Activated B cell treated with CpG ODN at 0.5 μM for 24 hours (primary cell): ENCODE results near the gene COPA. TPM values are rescaled to one million over a fixed set of nuclear protein-coding genes. Genes with fewer than 3 reads are reported as not detected.

Experiments used
- ATAC-seq: fragments of 200-7000 bp; cut with Tn5 transposase; one replicate; pipeline ENCODE4 v1.10.0; 2021; ENCODE audit warnings: low read depth, mild to moderate bottlenecking, moderate library complexity
- CTCF ChIA-PET: fragments of 350-600 bp; sonication (Branson Sonifier 250); formaldehyde crosslinking; loops from one replicate; lab custom pipeline; 2021; ENCODE audit warnings: antibody characterized with exemption; lab: Charles Lee
- POLR2A ChIA-PET: fragments of 350-600 bp; sonication (Branson Sonifier 250); formaldehyde crosslinking; loops from one replicate; lab custom pipeline; 2021; ENCODE audit warnings: antibody characterized with exemption; lab: Charles Lee
- DNase-seq: peaks from one replicate; pipeline ENCODE4 v3.0.0; 2022
- H3K27ac Mint-ChIP-seq: one replicate; pipeline ENCODE4 v1.8.0; 2020; ENCODE audit warnings: mixed read lengths
- H3K27me3 Mint-ChIP-seq: one replicate; pipeline ENCODE4 v1.8.0; 2021; ENCODE audit warnings: mixed read lengths
- H3K36me3 Mint-ChIP-seq: one replicate; pipeline ENCODE4 v1.8.0; 2021; ENCODE audit warnings: low read depth, mixed read lengths
- H3K4me1 Mint-ChIP-seq: one replicate; pipeline ENCODE4 v1.8.0; 2021; ENCODE audit warnings: mixed read lengths
- H3K4me3 Mint-ChIP-seq: one replicate; pipeline ENCODE4 v1.8.0; 2020; ENCODE audit warnings: mild to moderate bottlenecking, mixed read lengths
- H3K9me3 Mint-ChIP-seq: one replicate; pipeline ENCODE4 v1.8.0; 2020; ENCODE audit warnings: mixed read lengths
- CTCF ChIP-seq: fragments of 200-600 bp; IDR thresholded peaks from one replicate; pipeline ENCODE4 v1.8.0; 2022; ENCODE audit warnings: antibody characterized with exemption, mild to moderate bottlenecking
- intact Hi-C: fragments of 100-400 bp; cut with micrococcal nuclease; formaldehyde crosslinking; loops from one replicate; pipeline ENCODE4 v1.15.1; 2024
- total RNA-seq: library from RNA; stranded (reverse); gene quantifications from 2 replicates; pipeline ENCODE4 v1.2.3, GENCODE V29; 2022

Gene COPA
- total RNA-seq, 1 donor from 2014 or later: 174 TPM

- TF ChIP-seq CTCF: no peak
- Mint-ChIP-seq H3K9me3 (no peaks in the 10 kb centered on the region), H3K27ac (no peak overlapping the region), H3K27me3 (no peaks in the 10 kb centered on the region), H3K36me3 (peaks cover 1% of the 10 kb centered on the region), H3K4me1 (peaks cover 12% of the 10 kb centered on the region), H3K4me3 (no peak overlapping the region)
- POLR2A ChIA-PET: interaction anchor here (0.6 kb wide), 1 partner anchor 612 kb away, joined by 4 read pairs; no protein-coding TSS in a partner anchor
- intact Hi-C loops: loop anchor here (10.0 kb wide), 1 partner anchor 343 kb away; the partner anchor contains the start of gene TAGLN2
- CTCF ChIA-PET: interaction anchor here (0.9 to 10.0 kb wide), 2 partner anchors 23 to 74 kb away, joined by 3 to 54 read pairs; no protein-coding TSS in a partner anchor
- no peak for ATAC-seq
- no peak for DNase-seq
Observed at GRCh38 chr1:160267284-160267991, 75.6 kb downstream of the COPA start.

- ATAC-seq (no peak), DNase-seq (no peak)
- POLR2A ChIA-PET: no interaction called here
- no peak for TF ChIP-seq CTCF
- Mint-ChIP-seq H3K9me3 (no peaks in the 10 kb centered on the region), H3K4me3 (no peak overlapping the region), H3K4me1 (peaks cover 31% of the 10 kb centered on the region), H3K27ac (no peak overlapping the region), H3K36me3 (peaks cover 18% of the 10 kb centered on the region), H3K27me3 (no peaks in the 10 kb centered on the region)
- intact Hi-C loops: loop anchor here (10.0 kb wide), 1 partner anchor 340 kb away; the partner anchor contains the start of gene TAGLN2
- CTCF ChIA-PET: interaction anchor here (1.7 to 10.0 kb wide), 3 partner anchors 13 to 71 kb away, joined by 4 to 54 read pairs (median 16); no protein-coding TSS in a partner anchor
Observed at GRCh38 chr1:160264795-160265307, 78.2 kb downstream of the COPA start.

GRCh38 chr1:160261893-160262794 lies 80.9 kb downstream of the COPA start, which contains the start of gene DCAF8:
DCAF8 (minus strand) TSS chr1:160262549; CDS start chr1:160244008, 18,541 bp downstream.
- H3K27ac Mint-ChIP-seq: peak within 1 kb of the TSS; percentile 98
- H3K9me3 Mint-ChIP-seq: no peaks in the 10 kb centered on the region
- peak within 1 kb of the TSS; percentile 99 for H3K4me3 Mint-ChIP-seq
- H3K27me3 Mint-ChIP-seq: no peaks in the 10 kb centered on the region
- peaks cover 47% of the 10 kb centered on the region for H3K4me1 Mint-ChIP-seq
- ChIA-PET POLR2A (interaction anchor here (0.6 to 3.5 kb wide), 25 partner anchors 10 to 1138 kb away, joined by 3 to 46 read pairs (median 5); partner anchors contain the start of genes COPA, IGSF8, NCSTN and PEA15), CTCF (interaction anchor here (2.7 to 10.0 kb wide), 3 partner anchors 10 to 69 kb away, joined by 9 to 54 read pairs (median 16); no protein-coding TSS in a partner anchor)
- no peak for TF ChIP-seq CTCF
- H3K36me3 Mint-ChIP-seq: peaks cover 28% of the 10 kb centered on the region
- intact Hi-C loops: loop anchor here (1.0 to 10.0 kb wide), 7 partner anchors 23 to 784 kb away; partner anchors contain the start of genes COPA, NCSTN, PEX19 and TAGLN2
- peak; percentile 95 for DNase-seq
- ATAC-seq: peak; percentile 91

- intact Hi-C loops: loop anchor here (1.0 to 10.0 kb wide), 3 partner anchors 57 to 337 kb away; partner anchors contain the start of gene TAGLN2
- CTCF ChIA-PET: interaction anchor here (1.6 to 10.0 kb wide), 2 partner anchors 9 to 29 kb away, joined by 16 to 54 read pairs; no protein-coding TSS in a partner anchor
- H3K27ac Mint-ChIP-seq: peak overlapping the region; percentile 98
- H3K4me3 Mint-ChIP-seq: peak overlapping the region; percentile 99
- ATAC-seq (peak; percentile 29), DNase-seq (no peak)
- no peaks in the 10 kb centered on the region for H3K27me3 Mint-ChIP-seq
- H3K9me3 Mint-ChIP-seq: no peaks in the 10 kb centered on the region
- peaks cover 30% of the 10 kb centered on the region for H3K36me3 Mint-ChIP-seq
- peaks cover 49% of the 10 kb centered on the region for H3K4me1 Mint-ChIP-seq
- POLR2A ChIA-PET: interaction anchor here (0.6 to 3.5 kb wide), 11 partner anchors 9 to 1139 kb away, joined by 3 to 46 read pairs (median 7); partner anchors contain the start of genes IGSF8, PEA15 and PEX19
- TF ChIP-seq CTCF: no peak
Observed at GRCh38 chr1:160261556-160261892, 81.5 kb downstream of the COPA start.
